GM12872 (cell line): ENCODE results near the gene MAIP1.

ENCODE experiments used
- TF ChIP-seq, protein P1 (sequence below): IDR thresholded peaks from 3 replicates; pipeline ENCODE4 v1.5.1; 2011; ENCODE audit warnings: low read depth, mild to moderate bottlenecking, low read length, moderate library complexity; ENCODE audit not compliant: insufficient read depth

MAIP1 gene

DNA sequence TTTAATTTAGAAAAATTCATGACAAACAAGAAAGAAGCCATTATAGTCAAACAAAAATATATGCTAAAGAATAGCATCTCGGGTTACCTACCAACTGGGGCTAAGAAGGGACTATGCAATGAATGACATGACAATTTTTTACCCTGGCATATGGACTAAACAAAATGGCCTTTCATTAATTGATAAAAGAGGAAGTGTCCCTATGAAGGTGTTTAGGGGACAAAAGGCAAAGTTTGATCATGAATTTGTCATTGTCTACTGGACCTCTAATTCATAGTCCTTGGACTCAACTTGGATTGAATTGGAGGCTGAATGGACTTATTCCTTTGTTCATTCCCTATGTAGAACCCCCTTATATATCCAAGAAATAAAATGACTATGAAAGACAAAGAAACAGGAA is 12.7 kb downstream of the MAIP1 start:
- TF ChIP-seq, protein P1, sequence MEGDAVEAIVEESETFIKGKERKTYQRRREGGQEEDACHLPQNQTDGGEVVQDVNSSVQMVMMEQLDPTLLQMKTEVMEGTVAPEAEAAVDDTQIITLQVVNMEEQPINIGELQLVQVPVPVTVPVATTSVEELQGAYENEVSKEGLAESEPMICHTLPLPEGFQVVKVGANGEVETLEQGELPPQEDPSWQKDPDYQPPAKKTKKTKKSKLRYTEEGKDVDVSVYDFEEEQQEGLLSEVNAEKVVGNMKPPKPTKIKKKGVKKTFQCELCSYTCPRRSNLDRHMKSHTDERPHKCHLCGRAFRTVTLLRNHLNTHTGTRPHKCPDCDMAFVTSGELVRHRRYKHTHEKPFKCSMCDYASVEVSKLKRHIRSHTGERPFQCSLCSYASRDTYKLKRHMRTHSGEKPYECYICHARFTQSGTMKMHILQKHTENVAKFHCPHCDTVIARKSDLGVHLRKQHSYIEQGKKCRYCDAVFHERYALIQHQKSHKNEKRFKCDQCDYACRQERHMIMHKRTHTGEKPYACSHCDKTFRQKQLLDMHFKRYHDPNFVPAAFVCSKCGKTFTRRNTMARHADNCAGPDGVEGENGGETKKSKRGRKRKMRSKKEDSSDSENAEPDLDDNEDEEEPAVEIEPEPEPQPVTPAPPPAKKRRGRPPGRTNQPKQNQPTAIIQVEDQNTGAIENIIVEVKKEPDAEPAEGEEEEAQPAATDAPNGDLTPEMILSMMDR, result no peak

DNA sequence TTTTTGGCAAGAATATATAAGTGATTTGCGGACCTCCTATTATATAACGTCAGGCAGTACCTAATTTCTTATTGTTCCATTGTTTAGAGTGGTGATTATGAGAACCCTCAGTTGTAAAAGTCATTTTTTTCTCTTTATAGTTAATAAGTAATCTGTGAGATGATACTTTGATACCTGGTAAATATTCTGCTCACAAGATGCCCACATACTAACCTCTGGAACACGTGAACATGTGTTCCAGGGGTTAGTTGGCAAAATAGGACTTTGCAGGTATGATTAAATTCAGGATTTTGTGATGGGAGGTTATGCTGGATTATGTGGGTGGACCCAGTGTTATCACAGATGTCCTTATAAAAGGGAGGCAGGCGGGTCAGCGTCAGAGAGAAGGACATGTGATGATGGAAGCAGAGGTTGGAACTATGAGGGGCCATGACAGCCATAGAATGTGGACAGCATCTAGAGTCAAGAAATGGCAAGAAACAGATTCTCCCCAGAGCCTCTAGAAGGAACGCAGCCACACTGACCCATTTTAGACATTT is 16.8 kb downstream of the MAIP1 start:
- TF ChIP-seq, protein P1, result no peak

DNA sequence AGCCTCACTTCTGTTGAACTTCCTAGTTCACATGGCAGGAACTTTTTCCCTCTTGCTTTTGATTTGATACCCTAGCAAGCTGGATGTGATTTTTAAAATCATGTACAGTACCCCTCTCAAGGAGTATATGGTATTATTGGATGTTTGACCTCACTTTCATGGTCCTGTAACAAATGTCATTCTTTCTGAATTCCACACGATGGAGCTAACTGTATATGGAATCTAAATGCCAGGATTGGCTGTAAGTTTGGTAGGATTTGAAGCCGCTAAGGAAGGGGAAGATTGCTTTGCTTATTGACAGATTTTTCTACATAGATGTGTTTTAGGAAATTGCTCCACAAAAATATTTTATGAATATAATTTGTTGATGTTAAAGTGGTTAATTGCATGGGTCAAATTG is 18.3 kb downstream of the MAIP1 start:
- TF ChIP-seq, protein P1, result peak; percentile 32; the same call in 1 of the 3 replicates

DNA sequence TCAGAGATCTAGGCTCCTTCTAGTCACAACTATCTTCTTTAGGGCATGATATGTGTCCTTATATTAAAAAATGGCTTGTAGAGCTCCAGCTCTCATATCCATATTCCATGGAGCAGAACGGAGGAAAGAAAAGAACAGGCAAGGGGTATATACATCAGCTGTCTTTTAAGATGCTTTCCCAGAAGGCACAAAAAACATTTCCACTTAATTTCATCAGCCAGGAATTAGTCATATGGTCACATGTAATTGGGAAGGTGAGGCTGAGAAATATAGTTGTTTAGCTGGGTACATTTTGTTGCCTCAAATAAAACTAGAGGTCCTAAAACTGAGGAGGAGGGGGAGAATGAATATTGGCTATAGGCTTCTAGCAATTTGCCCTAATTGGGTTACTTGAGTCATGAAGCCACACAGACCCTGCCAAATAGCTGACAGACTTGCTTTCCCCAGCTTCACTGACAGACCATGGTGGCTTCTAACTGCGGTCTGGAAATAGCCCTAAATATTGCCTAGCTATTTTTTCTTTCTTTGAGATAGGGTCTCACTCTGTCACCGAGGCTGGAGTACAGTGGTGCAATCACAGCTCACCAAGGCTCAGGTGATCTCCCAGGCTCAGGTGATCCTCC is 20.0 kb downstream of the MAIP1 start:
- TF ChIP-seq, protein P1, result no peak

DNA sequence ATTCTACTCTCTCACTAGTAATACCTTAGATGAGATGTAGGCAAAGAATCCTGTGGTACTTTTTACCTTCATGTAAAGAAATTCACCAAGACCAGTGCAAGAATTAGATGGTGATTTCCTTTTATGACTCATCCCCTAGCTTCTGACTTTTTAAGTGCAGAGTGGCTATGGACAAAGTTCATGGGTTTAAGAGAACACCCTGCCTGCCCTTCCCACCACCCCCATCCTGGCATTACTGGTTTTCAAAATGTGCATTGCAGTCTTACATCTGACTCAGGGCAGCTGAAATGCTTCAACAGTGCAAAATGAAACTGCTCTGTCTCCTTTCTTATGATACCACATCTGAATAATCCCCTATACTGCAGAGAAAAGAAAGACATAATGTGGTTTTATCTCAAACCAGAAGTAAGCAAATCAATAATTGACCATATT is 22.6 kb downstream of the MAIP1 start:
- TF ChIP-seq, protein P1, result no peak

DNA sequence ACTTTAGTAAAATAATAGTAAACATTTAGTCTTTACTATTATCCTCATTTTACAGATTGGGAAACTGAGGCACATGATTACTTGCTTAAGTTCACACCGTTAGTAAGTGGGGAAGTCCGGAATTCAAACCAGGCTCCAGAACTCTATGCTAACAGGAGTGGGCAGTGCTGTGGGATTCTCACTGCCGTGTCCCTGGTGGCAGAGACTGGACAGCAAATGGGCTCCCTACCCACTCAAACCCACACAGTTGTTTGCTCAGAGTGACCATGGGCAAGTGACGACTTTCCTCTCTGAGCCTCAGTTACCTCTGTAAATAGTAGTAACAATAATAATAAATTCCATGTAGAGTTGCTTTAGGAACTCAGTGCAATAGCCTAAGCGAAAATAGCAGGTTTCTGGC is 24.0 kb downstream of the MAIP1 start:
- TF ChIP-seq, protein P1, result no peak

DNA sequence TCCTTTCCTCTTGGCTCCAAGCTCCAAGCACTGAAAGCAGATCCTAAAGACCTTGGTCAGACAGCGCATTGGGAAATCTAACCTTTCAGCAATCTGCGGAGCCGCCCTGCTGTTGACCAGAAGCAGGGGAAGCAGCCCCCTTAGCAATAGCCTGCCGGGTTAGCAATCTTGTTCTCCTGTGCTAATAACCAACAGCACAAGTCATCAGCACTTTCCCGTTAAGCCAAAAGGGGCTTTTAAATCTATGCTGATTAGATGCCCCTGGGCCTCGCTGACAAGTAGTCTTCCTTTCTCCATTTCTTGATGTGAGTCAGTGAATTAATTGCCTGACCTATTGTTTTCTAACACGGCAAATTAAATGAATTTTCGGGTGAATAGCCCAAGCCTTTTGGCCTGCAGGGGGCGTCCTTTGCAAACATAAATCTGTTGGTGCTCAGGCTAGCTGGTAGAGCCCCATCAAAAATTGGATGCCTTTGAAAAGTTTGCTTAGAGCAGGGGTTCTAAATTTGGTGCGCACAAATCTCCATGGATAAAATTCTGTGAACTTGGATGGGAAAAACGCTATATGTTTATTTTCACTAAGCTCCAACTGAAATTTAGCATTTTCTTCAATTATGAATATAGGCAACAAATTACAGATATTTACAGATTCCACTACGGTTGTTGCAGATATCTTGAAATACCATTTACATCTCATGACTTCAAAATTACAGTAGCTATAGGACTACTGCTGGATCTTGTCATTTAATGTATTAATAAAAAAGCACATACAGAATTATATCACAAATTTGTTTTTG is 24.6 kb downstream of the MAIP1 start:
- TF ChIP-seq, protein P1, result peak; percentile 68
